ACC112 (cell line): ENCODE results near the gene USP17L12.
"Not testable (repeated sequence)": the region's sequence is repeated elsewhere in the genome, so short reads cannot be mapped to it uniquely, and the experiment has no call there.

Experiments
- H2AFZ ChIP-seq: fragments of 200-600 bp; sonication (generic); one replicate; pipeline ENCODE4 v1.6.0; 2017; ENCODE audit warnings: antibody characterized with exemption, low read length; ENCODE audit not compliant: unreplicated experiment
- H3K27ac ChIP-seq: fragments of 200-600 bp; sonication (generic); 2 replicates; pipeline ENCODE4 v1.5.1; 2014; ENCODE audit warnings: low read depth, mild to moderate bottlenecking, antibody characterized with exemption, low read length, moderate library complexity
- H3K27me3 ChIP-seq: fragments of 200-600 bp; sonication (generic); 2 replicates; pipeline ENCODE4 v1.6.1; 2014; ENCODE audit warnings: mild to moderate bottlenecking, antibody characterized with exemption, low read length, moderate library complexity, mixed read lengths; ENCODE audit not compliant: insufficient read depth
- H3K36me3 ChIP-seq: fragments of 200-600 bp; sonication (generic); 2 replicates; pipeline ENCODE4 v1.6.1; 2016; ENCODE audit warnings: mild to moderate bottlenecking, antibody characterized with exemption, low read length, moderate library complexity, mixed read lengths; ENCODE audit not compliant: insufficient read depth
- H3K4me1 ChIP-seq: fragments of 200-600 bp; sonication (generic); one replicate; pipeline ENCODE4 v1.6.1; 2016; ENCODE audit warnings: low read length, mixed read lengths; ENCODE audit not compliant: insufficient read depth, unreplicated experiment, control insufficient read depth
- H3K4me3 ChIP-seq: fragments of 200-600 bp; sonication (generic); 2 replicates; pipeline ENCODE4 v1.5.1; 2014; ENCODE audit warnings: mild to moderate bottlenecking, low read depth, low read length
- H3K79me2 ChIP-seq: fragments of 200-600 bp; sonication (generic); one replicate; pipeline ENCODE4 v1.6.0; 2016; ENCODE audit warnings: low read length; ENCODE audit not compliant: control insufficient read depth, unreplicated experiment, insufficient read depth

Gene USP17L12

DNA sequence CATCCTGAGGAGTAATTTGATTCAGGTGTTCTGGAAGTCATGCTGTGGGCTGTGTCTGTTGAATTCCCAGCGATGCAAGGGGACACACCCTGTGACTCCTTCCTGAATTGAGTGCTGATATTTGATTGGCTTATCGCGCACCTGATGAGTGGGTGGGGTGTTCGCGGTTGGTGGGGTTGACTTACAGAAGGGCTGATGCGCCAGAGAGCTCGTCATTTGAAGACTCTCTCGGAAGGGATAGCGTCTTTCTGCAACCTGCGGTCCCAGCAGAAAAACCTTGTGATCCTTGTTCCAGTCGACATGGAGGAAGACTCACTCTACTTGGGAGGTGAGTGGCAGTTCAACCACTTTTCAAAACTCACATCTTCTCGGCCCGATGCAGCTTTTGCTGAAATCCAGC lies 33.1 kb downstream of the USP17L12 start, which contains the start of gene USP17L19:
USP17L19 (plus strand) TSS at position 301 of the 400 bp plus-strand sequence; CDS start at position 301, 0 bp downstream.
- not testable (repeated sequence) for H3K4me3 ChIP-seq, H3K27me3 ChIP-seq, H3K79me2 ChIP-seq, H3K36me3 ChIP-seq, H3K4me1 ChIP-seq, H3K27ac ChIP-seq, H2AFZ ChIP-seq

DNA sequence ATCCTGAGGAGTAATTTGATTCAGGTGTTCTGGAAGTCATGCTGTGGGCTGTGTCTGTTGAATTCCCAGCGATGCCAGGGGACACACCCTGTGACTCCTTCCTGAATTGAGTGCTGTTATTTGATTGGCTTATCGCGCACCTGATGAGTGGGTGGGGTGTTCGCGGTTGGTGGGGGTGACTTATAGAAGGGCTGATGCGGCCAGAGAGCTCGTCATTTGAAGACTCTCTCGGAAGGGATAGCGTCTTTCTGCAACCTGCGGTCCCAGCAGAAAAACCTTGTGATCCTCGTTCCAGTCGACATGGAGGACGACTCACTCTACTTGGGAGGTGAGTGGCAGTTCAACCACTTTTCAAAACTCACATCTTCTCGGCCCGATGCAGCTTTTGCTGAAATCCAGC lies 37.9 kb downstream of the USP17L12 start, which contains the start of gene USP17L20:
USP17L20 (plus strand) TSS at position 301 of the 400 bp plus-strand sequence; CDS start at position 301, 0 bp downstream.
- not testable (repeated sequence) for H2AFZ ChIP-seq, H3K79me2 ChIP-seq, H3K27ac ChIP-seq, H3K27me3 ChIP-seq, H3K4me1 ChIP-seq, H3K36me3 ChIP-seq, H3K4me3 ChIP-seq

DNA sequence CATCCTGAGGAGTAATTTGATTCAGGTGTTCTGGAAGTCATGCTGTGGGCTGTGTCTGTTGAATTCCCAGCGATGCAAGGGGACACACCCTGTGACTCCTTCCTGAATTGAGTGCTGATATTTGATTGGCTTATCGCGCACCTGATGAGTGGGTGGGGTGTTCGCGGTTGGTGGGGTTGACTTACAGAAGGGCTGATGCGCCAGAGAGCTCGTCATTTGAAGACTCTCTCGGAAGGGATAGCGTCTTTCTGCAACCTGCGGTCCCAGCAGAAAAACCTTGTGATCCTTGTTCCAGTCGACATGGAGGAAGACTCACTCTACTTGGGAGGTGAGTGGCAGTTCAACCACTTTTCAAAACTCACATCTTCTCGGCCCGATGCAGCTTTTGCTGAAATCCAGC lies 42.6 kb downstream of the USP17L12 start, which contains the start of gene USP17L21:
USP17L21 (plus strand) TSS at position 301 of the 400 bp plus-strand sequence; CDS start at position 301, 0 bp downstream.
- H2AFZ ChIP-seq, H3K79me2 ChIP-seq, H3K27ac ChIP-seq, H3K36me3 ChIP-seq, H3K27me3 ChIP-seq, H3K4me1 ChIP-seq, H3K4me3 ChIP-seq: not testable (repeated sequence)

DNA sequence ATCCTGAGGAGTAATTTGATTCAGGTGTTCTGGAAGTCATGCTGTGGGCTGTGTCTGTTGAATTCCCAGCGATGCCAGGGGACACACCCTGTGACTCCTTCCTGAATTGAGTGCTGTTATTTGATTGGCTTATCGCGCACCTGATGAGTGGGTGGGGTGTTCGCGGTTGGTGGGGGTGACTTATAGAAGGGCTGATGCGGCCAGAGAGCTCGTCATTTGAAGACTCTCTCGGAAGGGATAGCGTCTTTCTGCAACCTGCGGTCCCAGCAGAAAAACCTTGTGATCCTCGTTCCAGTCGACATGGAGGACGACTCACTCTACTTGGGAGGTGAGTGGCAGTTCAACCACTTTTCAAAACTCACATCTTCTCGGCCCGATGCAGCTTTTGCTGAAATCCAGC lies 47.4 kb downstream of the USP17L12 start, which contains the start of gene USP17L22:
USP17L22 (plus strand) TSS at position 301 of the 400 bp plus-strand sequence; CDS start at position 301, 0 bp downstream.
- not testable (repeated sequence) for H3K79me2 ChIP-seq, H3K4me3 ChIP-seq, H2AFZ ChIP-seq, H3K4me1 ChIP-seq, H3K27me3 ChIP-seq, H3K27ac ChIP-seq, H3K36me3 ChIP-seq
